ENCODE data around the gene TIMM17A.
"Not testable (repeated sequence)": the region's sequence is repeated elsewhere in the genome, so short reads cannot be mapped to it uniquely, and the experiment has no call there.

The TIMM17A gene

DNA sequence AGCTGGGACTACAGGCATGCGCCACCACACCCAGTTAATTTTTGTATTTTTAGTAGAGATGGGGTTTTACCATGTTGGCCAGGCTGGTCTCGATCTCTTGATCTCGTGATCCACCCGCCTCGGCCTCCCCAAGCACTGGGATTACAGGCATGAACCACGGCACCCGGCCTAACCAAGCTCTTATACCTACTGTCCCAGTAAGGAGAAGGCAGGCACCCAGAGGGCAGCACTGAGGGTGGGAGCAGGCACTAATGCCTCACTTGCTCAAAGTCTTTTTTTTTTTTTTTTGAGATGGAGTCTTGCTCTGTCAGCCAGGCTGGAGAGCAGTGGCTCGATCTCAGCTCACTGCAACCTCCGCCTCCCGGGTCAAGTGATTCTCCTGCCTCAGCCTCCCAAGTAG, 15.0 kb upstream of the TIMM17A start:
- not testable (repeated sequence) for DNase-seq

DNA sequence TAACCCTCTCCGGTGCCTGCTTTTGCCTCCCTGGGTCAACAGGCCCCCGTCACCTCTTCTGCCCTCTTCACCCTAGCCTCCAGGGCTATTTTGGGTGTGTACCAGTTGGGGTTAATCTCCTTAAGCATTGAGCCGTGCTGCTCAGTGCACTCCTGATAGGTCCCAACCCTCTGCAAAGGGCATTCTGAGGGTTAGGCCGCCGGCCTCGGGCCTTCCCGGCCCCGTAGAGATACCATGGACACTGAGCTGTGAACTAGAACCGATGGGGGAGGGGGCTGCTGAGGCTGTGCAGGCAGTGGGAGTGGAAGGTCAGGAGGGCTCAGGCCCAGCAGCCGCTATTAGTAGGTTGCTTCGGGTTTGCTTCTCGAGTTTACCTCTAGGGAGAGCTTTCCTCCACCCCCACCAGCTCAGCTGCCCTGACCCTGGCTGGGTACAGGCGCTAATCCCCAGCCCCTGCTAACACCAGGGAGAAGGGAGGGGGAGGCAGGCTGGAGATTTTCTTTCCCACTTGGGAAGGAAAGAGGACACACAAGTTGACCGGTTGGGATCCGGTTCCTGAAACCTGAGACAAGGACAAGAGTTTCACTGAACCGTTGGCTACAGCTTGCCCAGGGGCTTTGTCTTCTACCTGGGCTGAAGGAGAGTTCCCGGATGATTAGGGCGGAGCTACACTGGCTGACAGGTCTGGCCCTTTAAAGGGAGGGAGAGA, 13.7 kb upstream of the TIMM17A start:
- peak in 1 of 2 experiments; percentile 22 for DNase-seq

DNA sequence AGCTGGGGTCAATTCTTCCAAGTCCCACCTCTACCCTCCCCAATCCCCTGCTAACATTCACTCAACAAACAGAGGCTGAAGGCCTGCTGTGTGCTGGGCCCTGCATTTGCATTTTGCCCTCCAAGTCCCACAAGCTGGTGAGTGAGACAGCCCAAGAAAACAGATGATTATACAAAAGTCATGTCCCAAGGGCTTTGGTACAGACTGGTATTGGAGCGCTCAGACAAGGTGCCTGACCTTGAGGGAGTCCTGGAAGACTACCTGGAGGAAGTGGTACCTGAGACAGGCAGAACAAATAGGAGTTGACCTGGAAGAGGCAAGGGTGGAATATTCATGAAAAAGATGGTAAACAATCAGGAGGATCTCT, 13.2 kb upstream of the TIMM17A start:
- no peak for DNase-seq

DNA sequence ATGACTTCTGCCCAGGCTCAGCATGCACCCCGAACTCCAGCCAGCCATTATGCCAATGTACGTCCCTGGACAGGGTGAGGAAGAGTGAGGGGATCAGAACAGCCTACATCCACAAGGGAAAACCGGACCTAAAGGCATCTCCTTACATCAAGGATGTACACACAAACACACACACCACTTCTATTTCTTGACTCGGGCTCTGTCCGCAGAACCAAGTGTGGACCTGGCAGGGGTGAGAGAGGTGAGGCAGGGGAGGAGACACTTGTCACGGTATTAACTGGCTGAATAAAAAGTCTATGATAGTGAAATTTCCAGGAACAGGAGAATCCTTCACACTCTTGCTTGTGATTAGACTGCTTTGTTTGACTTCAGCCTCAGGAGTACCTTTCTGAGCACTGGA, 11.3 kb upstream of the TIMM17A start:
- DNase-seq = no peak

DNA sequence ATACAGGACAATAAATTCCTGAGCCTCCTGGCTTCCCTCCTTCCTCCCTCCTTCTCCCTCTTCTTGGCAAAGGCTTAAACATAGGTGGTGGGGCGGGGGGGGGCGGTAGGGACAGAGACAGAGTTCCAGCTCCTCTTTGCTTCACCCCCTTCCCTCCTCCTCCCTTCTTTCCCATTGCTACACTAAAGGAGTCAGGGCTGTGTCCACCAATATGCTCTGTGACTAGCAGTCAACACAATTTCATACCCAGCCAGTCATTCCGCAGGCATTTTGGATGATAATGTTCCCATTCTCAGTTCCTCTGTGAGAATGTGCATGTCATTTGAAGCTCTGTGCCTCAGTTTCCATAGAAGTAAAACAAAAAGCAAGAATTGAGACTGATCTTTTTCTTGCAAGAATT, 10.7 kb upstream of the TIMM17A start:
- no peak for DNase-seq

DNA sequence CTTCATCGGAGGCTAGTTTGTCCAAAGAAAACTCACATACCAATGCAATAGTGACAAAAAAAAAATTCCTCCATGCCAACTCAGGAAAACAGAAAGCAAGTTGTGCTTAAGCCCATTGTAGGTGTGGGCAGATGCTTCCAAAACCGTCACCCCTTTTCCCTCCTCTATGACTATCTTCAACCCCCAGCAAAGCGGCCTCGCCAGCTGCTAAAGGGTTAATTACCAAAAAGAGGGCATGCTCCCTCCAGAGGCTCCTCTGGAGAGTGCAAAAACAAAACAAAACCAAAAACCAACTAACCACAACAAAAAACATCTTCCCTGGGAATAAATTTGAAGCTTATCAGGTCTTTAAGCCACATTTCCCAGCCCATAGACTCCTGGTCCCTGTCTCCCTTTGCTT, 10.1 kb upstream of the TIMM17A start:
- no peak for DNase-seq

DNA sequence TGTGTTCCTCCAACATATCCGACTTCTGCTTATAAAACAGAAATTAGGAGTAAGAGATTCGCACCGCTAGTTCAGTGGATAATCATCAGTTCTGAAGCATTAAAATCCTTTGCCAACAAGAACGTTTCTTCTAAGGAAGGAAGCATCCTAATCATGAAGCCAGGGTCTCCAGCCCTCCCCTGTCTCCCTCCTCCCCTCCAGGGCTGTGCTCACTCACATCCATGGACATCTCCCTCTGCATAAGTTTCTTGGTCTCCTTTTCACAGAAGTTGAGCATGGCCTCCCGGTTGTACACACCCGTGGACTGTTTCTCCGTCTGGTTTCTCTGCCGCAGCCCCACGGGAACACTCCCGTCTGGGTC, 9.5 kb upstream of the TIMM17A start:
- no peak for DNase-seq

DNA sequence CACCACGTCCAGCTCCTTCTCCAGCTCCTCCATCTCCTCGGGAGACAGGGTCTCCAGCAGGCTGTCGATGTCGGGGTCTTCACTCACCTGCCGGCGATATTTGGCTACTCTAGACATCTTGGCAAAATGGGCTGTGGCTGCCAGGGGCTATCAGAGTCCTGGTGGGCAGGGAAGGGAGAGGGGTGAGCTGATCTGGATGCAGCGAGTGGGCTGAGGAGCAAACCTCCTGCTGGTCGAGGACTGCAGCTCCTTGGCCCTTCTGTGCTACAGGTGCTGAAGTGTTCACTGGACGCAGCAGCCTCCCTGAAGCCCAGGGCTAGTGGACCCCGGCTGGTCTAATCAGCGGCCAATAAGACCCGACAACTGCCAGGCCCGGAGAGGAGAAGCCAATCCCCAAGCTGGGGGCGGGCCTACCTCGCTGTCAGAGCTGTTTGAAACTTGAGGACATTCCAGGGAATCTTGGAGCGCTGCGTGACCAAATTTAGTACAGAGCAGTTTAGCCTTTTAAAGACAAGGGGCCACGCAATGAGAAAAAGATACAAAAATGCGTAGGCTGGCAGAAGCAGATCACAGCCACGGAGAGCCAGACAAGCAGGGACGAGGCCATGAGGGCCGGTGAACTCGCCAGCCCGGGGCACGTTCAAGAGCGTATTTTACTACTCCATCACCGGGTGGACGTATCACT, 8.9 kb upstream of the TIMM17A start, which contains the start of gene LMOD1:
Gene LMOD1, minus strand, starts transcription at position 325 of the 685 bp plus-strand sequence. Its CDS starts 208 bp downstream, at position 117.
- peak; percentile 33 to 66 for DNase-seq

DNA sequence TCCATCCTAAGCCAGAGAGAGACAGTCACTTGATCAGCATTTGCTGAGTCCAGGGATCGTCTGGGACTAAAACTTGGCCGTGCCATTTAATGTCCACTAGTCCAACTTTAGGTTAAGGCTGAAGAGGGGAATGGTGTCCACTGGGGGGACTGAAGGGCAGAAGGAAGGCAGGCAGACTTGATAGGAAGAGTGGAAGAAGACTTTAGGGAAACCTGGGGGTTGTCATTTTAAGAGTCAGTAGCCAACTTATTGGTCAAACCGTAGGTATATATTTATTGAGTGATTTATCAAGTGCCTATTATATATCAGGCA, 7.7 kb upstream of the TIMM17A start:
- no peak for DNase-seq

DNA sequence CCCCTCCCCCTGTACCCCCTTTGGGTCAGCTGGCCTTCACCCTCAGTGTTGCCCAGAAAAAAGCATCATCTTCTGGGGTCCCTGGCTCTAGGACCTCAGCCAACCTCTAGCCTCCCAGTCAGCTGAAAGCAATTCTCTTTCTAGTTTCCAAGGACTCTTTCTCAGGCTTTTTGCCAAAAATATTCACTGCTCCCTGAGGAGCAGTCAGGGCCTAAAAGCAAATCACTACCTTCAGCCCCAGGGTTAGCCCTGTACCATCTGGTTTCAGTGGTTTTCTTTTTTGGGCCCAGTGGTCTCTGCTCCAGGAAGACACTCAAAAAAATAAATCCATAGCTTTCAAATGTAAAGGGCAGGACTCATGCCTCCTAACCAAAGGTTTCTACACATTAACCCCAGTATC, 5.8 kb upstream of the TIMM17A start:
- no peak for DNase-seq

DNA sequence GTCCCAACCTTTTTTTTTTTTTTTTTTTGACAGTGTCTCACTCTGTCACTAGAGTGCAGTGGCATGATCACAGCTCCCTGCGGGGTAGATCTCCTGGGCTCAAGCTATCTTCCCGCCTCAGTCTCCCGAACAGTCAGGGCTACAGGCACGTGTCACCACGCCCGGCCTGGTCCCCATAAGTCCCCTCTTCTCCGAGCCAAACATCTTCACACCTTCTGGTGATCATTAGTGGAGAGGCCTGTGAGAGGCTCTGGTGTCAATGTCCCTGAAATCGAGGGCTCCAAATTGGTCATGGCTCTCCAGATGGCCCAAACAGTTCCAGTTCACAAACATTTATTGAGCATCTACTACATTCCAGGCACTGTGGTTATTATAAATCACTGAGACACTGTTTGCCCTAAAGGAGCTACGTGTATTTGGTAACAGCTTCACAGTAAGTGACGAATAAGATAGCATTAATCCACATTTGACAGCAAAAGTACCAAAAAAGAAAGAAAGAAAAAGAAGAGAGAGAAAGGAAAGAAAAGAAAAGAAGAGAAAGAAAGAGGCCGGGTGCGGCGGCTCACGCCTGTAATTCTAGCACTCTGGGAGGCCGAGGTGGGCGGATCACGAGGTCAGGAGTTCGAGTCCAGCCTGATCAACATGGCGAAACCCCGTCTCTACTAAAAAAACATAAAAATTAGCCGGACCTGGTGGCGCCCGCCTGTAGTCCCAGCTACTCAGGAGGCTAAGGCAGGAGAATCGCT, 867 bp upstream of the TIMM17A start:
- no peak for DNase-seq

DNA sequence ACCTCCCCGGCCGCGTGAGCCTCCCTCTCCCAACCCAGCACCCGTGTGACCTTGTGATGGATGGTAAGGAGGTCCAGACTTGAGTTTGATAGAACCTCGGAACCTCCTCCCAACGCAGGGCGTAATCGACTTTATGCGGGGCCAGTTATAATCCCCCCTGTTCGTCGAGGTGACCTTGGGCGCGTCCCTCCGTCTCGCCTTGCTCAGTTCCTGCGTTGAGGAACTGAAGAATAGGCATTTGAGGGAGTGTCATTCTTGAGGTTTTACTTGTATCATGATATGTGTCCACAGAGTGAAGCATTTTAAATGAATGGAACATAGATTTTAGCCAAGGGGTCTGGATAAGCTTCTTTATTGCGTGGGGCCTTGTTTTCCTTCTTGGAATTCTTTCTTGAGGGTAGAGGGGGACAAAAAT, 433 bp downstream of the TIMM17A start:
- no peak for DNase-seq

DNA sequence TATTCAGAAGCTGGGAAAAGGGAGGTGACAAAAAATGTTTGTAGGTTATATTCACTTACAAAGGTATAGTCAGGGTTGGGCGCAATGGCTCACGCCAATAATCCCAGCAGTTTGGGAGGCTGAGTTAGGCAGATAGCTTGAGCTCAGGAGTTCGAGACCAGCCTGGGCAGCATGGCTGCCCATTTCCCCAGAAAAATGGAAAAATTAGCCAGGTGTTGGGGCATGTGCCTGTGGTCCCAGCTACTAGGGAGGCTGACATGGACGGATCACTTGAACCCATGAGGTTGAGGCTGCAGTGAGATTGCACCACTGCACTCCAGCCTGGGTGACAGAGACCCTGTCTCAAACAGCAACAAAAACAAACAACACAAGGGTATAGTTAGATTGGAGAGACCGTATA, 3.0 kb downstream of the TIMM17A start:
- DNase-seq = no peak

DNA sequence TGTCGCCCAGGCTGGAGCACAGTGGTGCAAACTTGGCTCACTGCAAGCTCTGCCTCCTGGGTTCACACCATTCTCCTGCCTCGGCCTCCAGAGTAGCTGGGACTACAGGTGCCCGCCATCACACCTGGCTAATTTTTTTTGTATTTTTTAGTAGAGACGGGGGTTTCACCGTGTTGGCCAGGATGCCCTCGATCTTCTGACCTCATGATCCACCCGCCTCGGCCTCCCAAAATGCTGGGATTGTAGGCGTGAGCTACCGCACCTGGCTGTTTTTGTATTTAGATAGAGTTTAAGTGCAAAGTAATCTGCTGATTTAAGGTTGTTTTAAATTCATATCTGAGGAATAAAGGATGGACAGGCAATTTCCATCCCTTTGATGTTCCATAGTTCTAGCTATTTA, 7.1 kb downstream of the TIMM17A start:
- DNase-seq = not testable (repeated sequence)

DNA sequence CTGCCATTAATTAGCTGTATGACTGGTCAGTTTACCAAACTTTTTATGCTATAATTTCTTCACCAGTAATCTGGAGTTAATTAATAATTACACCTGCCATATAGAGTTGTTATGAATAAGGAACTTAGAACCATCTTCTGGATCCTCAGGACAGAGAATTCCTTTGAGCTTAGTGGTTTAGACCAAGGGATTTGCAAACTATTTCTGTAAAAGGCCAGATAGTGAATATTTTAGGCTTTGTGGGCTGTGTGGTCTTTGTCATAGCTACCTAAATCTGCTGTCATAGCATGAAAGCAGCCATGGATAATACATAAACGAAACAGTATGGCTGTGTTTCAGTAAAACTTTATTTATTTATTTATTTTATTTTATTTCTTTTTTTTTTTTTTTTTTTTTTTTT, 9.0 kb downstream of the TIMM17A start:
- no peak for DNase-seq

DNA sequence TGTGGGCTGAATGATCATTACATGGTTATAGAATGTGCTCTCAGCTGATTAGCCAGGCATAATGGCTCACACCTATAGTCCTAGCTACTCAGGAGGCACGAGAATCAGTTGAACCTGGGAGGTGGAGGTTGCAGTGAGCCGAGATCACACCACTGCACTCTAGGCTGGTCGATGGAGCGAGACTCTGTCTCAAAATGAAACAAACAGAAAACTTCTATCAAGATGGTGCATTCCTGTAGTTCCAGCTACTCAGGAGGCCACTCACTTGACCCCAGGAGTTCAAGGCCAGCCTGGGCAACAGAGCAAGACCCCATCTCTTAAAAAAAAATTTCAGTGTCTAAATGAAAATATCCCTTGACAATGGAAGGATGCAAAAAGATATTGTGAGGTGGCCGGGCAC, 10.9 kb downstream of the TIMM17A start:
- DNase-seq = no peak

DNA sequence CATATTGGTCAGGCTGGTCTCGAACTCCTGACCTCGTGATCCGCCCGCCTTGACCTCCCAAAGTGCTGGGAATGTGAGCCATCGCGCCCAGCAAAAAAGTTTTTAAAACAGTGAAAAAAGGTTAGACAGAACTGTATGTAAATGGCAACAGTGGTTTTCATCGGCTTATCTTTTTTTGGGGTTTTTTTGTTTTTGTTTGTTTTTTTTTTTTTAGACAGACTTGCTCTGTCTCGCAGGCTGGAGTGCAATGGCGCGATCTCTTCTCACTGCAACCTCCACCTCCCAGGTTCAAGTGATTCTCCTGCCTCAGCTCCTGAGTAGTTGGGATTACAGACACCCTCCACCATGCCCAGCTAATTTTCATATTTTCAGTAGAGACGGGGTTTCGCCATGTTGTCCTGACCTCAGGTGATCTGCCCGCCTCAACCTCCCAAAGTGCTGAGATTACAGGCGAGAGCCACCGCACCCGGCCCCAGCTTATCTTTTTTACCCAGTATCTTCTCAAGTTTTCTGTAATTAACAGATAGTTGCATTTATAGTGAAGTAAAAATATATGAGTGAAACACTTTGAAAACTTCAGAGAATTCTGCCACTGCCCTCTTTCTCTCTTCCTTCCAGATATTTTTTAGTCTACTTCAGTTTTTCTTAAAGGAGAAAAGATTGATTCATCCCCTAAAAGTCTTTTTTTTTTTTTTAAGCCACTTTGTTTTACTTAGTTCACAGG, 13.1 kb downstream of the TIMM17A start:
- DNase-seq = no peak

DNA sequence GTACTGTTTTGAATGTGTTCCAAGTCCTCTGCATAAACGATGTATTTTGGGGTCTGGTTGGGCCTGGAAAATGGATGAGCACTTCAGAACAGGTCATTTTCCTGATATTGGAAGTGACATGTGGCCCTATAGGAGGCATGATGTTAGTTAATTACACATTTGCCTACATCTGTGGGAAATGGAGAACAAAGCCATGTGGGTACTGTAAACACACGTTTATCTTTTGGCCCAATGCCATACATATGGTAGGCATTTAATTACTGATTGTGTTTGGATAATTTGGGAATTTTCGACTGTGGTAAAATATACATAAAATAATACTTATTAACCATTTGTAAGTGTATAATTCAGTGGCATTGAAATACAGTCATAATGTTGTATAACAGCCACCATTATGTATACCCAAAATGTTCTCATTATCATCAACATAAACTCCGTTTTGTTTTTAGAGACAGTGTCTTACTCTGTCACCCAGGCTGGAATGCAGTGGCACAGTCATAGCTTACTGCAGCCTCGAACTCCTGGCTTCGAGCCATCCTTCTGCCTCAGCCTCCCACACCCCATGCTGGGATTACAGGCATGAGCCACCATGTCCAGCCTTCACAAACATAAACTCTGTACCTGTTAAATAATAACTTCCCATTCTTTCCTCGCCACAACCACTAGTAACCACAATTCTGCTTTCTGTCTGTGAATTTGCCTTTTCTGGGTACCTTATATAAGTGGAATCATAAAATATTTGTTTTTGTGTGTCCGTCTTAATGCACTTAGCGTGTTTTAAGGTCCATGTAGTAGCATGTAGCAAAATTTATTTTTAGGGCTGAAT, 15.2 kb downstream of the TIMM17A start:
- no peak for DNase-seq

DNA sequence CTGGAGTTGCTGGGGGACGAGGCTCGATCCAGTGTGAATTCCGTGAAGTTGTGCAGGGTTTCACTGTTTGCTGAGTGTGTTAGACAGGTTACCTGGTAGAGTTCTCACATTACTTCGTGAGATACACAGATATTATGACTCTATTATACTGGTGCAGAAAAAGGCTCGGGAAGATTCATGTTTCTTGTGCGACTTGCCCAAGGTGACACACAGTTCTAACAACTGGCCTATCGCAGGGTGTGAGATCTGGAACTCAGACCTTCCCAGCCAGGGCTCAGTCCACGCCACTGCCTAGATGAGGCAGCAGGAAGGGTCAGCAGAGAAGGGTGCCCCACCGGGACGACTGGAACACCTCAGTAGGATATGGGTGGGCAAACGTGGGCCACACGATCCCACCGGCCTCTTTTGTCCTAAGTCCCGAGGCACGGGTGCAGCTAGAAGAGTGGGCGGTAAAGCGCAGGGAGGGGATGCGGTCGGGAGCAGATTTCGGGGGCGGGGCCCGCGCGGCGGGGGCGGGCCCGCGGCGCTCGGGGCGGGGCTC, 26.8 kb downstream of the TIMM17A start:
- peak in 1 of 2 experiments; percentile 64 for DNase-seq

DNA sequence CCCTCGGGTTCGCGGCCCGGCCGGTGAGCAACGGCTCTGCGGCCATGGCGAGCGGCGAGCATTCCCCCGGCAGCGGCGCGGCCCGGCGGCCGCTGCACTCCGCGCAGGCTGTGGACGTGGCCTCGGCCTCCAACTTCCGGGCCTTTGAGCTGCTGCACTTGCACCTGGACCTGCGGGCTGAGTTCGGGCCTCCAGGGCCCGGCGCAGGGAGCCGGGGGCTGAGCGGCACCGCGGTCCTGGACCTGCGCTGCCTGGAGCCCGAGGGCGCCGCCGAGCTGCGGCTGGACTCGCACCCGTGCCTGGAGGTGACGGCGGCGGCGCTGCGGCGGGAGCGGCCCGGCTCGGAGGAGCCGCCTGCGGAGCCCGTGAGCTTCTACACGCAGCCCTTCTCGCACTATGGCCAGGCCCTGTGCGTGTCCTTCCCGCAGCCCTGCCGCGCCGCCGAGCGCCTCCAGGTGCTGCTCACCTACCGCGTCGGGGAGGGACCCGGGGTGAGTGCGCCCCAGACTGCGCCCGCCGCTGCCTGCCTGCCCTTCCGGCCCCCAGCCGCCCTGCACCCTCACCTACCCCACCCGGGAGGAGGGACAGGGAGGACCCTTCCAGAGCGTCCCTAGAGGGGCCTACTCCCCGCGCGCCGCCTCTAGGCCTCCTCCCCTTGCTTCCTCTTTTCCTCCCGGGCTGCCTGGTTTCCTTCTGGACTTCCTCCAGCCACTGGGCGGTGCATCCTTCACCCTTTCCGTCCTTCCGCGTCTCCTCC, 27.5 kb downstream of the TIMM17A start, which contains the start of gene RNPEP:
Gene RNPEP, plus strand, starts transcription at position 26 of the 757 bp plus-strand sequence. Its CDS starts 19 bp downstream, at position 45.
- DNase-seq = peak; percentile 48 to 72

DNA sequence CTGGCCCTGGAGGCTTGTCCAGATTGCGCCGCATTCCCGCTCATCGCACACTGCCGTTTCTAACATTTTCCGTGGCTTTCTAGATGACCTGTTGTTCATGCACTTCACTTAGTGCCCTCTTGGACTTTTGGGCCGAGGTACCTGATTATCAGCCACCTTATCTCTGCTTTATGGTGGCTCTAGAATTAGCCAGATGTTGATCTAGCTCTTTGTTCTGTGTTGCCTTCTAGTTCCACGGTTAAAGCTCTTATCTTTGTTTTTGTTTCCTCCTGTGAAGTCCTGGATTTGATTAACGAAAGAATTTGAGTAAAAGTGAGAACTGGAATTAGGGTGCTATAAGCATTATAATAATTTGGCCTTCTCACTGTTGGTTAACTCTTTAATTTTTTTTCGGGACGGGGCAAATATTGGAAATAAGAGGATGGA, 28.1 kb downstream of the TIMM17A start:
- DNase-seq = no peak
